HK-2 (cell line): ENCODE measurements around the gene NPIPB12.
"Not testable (repeated sequence)": the region's sequence is repeated elsewhere in the genome, so short reads cannot be mapped to it uniquely, and the experiment has no call there.

Experiments
- DNase-seq: peaks from one replicate; pipeline ENCODE4 v3.0.0-alpha.2; 2018; ENCODE audit not compliant: unreplicated experiment

Gene NPIPB12

GRCh38 chr16:29506308-29506707 lies at the start of gene NPIPB12:
NPIPB12 (minus strand) TSS chr16:29506408.
- DNase-seq: not testable (repeated sequence)

- DNase-seq: not testable (repeated sequence)
These were observed 15.3 kb upstream of the NPIPB12 start for GRCh38 chr16:29521520-29521919.

- not testable (repeated sequence) for DNase-seq
These were observed 23.9 kb downstream of the NPIPB12 start for GRCh38 chr16:29482276-29482675.

GRCh38 chr16:29472065-29472464 lies 34.1 kb downstream of the NPIPB12 start:
- not testable (repeated sequence) for DNase-seq

- not testable (repeated sequence) for DNase-seq
These were observed 36.5 kb downstream of the NPIPB12 start for GRCh38 chr16:29469660-29470059.

GRCh38 chr16:29467654-29468366 lies 38.4 kb downstream of the NPIPB12 start:
- DNase-seq: not testable (repeated sequence)

- DNase-seq: not testable (repeated sequence)
These were observed 39.3 kb downstream of the NPIPB12 start for GRCh38 chr16:29466904-29467303.

- not testable (repeated sequence) for DNase-seq
These were observed 40.0 kb downstream of the NPIPB12 start for GRCh38 chr16:29465985-29466824.

GRCh38 chr16:29460647-29461030 lies 45.6 kb downstream of the NPIPB12 start:
- not testable (repeated sequence) for DNase-seq

GRCh38 chr16:29459706-29460646 lies 46.2 kb downstream of the NPIPB12 start, which contains the start of gene SULT1A4:
SULT1A4 (plus strand) TSS chr16:29459913; CDS start chr16:29461386, 1,473 bp downstream.
- not testable (repeated sequence) for DNase-seq

GRCh38 chr16:29457660-29458059 lies 48.5 kb downstream of the NPIPB12 start:
- not testable (repeated sequence) for DNase-seq

GRCh38 chr16:29454828-29455227 lies 51.4 kb downstream of the NPIPB12 start:
- DNase-seq: not testable (repeated sequence)

- DNase-seq: not testable (repeated sequence)
These were observed 51.9 kb downstream of the NPIPB12 start, which contains the start of the genes BOLA2 and SLX1B for GRCh38 chr16:29454269-29454668. BOLA2 (minus strand) TSS chr16:29454351; CDS start chr16:29454253, 98 bp downstream. SLX1B (plus strand) TSS chr16:29454533.

GRCh38 chr16:29453754-29454153 lies 52.5 kb downstream of the NPIPB12 start:
- not testable (repeated sequence) for DNase-seq
